Uterus (tissue), 2 donors: ENCODE results near the gene RGS9BP.
"Not testable (repeated sequence)": the region's sequence is repeated elsewhere in the genome, so short reads cannot be mapped to it uniquely, and the experiment has no call there.

Experiments used
- POLR2A ChIP-seq, 2 donors: fragments of 450-650 bp; IDR thresholded peaks; one replicate each; pipeline ENCODE4 v1.6.1; 2016; ENCODE audit warnings: antibody characterized with exemption in 2 of 2, mild to moderate bottlenecking in 1 of 2, moderate library complexity in 1 of 2
- TF ChIP-seq, protein P1 (sequence below), 4 experiments: fragments of 200-600 bp in 2 of 4; fragments of 450-650 bp in 2 of 4; sonication (generic) in 2 of 4; IDR thresholded peaks; one replicate each; pipeline ENCODE4 v1.5.1; 2016 to 2019; ENCODE audit warnings: antibody characterized with exemption in 4 of 4, mild to moderate bottlenecking in 2 of 4, moderate library complexity in 1 of 4

DNA sequence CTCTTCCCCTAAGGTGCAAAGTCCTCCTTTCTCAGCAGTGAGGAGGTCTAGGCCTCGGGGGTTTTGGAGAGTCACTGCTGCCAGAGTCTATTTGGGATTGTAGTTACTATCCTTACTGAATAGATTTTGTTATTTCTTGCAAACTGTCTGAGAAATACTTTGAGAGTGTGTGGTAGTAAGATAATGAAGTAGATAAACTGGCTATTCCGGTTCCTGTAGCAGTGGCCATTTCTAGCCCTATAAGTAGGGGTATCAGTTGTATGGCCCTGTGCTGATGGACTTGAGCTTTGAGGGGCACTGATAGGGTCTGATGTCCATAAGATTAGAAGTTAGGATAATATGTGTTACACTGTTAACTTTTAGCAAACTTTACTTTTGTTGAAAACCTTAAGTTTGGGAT is 18.7 kb downstream of the RGS9BP start:
- TF ChIP-seq, protein P1, sequence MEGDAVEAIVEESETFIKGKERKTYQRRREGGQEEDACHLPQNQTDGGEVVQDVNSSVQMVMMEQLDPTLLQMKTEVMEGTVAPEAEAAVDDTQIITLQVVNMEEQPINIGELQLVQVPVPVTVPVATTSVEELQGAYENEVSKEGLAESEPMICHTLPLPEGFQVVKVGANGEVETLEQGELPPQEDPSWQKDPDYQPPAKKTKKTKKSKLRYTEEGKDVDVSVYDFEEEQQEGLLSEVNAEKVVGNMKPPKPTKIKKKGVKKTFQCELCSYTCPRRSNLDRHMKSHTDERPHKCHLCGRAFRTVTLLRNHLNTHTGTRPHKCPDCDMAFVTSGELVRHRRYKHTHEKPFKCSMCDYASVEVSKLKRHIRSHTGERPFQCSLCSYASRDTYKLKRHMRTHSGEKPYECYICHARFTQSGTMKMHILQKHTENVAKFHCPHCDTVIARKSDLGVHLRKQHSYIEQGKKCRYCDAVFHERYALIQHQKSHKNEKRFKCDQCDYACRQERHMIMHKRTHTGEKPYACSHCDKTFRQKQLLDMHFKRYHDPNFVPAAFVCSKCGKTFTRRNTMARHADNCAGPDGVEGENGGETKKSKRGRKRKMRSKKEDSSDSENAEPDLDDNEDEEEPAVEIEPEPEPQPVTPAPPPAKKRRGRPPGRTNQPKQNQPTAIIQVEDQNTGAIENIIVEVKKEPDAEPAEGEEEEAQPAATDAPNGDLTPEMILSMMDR (IDR thresholded peaks at IDR 0.05) = not testable (repeated sequence)
- not testable (repeated sequence) for TF ChIP-seq POLR2A (IDR thresholded peaks at IDR 0.05)
